ENCODE results near the gene PDLIM4. TPM values are rescaled to one million over a fixed set of nuclear protein-coding genes. Genes with fewer than 3 reads are reported as not detected.
A peak's percentile ranks its signal among the peaks of the same experiment; 100 is the strongest.

The PDLIM4 gene, protein sequence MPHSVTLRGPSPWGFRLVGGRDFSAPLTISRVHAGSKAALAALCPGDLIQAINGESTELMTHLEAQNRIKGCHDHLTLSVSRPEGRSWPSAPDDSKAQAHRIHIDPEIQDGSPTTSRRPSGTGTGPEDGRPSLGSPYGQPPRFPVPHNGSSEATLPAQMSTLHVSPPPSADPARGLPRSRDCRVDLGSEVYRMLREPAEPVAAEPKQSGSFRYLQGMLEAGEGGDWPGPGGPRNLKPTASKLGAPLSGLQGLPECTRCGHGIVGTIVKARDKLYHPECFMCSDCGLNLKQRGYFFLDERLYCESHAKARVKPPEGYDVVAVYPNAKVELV
- polyA plus RNA-seq (ENCODE audit: insufficient read depth in 1 of 5, insufficient read length in 5 of 5, low replicate concordance in 1 of 5): 10 to 100 TPM in 2 of 5 donors, 1 to 10 TPM in 3; 8.9 to 18.2 (median 10.0) TPM
- long read RNA-seq, donor 1, partial matches to known transcripts: 0 of 3 reads
- long read RNA-seq, donor 1, other reads (novel, unspliced or antisense): 0 of 3 reads
- long read RNA-seq, donor 2, transcript PDLIM4-201 (7 exons, 2,282 nt): major isoform, 5 of 7 reads
- long read RNA-seq, donor 2, partial matches to known transcripts: 0 of 7 reads
- long read RNA-seq, donor 2, other reads (novel, unspliced or antisense): 0 of 7 reads
- long read RNA-seq, donor 3, transcript PDLIM4-201 (7 exons, 2,282 nt): major isoform, 11 of 11 reads
- long read RNA-seq, donor 3, partial matches to known transcripts: 0 of 11 reads
- long read RNA-seq, donor 3, other reads (novel, unspliced or antisense): 0 of 11 reads
- long read RNA-seq, donor 4: 0 reads
- long read RNA-seq, donor 5, partial matches to known transcripts: 0 of 4 reads
- long read RNA-seq, donor 5, other reads (novel, unspliced or antisense): 0 of 4 reads
- long read RNA-seq, donor 6, transcript PDLIM4-201 (7 exons, 2,282 nt): major isoform, 5 of 5 reads
- long read RNA-seq, donor 6, partial matches to known transcripts: 0 of 5 reads
- long read RNA-seq, donor 6, other reads (novel, unspliced or antisense): 0 of 5 reads
- long read RNA-seq, donor 7, transcript PDLIM4-201 (7 exons, 2,282 nt): major isoform, 8 of 8 reads
- long read RNA-seq, donor 7, partial matches to known transcripts: 0 of 8 reads
- long read RNA-seq, donor 7, other reads (novel, unspliced or antisense): 0 of 8 reads
- long read RNA-seq, donor 8, partial matches to known transcripts: 0 of 5 reads
- long read RNA-seq, donor 8, other reads (novel, unspliced or antisense): 0 of 5 reads

GRCh38 chr5:132257131-132258101, at the start of gene PDLIM4:
Gene PDLIM4 (plus strand): TSS chr5:132257696. CDS start chr5:132257735, 39 bp downstream.
- peak; percentile 51 to 58 for DNase-seq

DNA sequence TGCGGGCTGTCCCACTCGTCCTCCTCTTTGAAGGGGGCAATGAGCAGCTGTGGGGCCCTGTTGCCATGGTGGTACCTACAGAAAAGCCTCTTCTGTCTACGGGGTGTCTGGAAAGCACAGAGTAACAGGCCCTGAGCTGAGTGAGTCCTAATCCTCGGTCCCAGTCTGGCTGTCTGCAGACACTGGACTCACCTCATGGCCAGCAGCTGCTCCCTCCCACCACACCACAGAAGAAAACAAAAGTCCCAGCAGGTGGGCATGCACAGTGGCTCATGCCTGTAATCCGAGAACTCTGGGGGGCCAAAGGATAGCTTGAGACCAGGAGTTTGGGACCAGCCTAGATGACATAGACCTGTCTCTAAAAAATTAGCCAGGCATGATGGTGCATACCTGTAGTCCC, 49.7 kb upstream of the PDLIM4 start:
- DNase-seq: no peak

- DNase-seq: no peak
These were observed 48.4 kb upstream of the PDLIM4 start for GRCh38 chr5:132209131-132209530.

DNA sequence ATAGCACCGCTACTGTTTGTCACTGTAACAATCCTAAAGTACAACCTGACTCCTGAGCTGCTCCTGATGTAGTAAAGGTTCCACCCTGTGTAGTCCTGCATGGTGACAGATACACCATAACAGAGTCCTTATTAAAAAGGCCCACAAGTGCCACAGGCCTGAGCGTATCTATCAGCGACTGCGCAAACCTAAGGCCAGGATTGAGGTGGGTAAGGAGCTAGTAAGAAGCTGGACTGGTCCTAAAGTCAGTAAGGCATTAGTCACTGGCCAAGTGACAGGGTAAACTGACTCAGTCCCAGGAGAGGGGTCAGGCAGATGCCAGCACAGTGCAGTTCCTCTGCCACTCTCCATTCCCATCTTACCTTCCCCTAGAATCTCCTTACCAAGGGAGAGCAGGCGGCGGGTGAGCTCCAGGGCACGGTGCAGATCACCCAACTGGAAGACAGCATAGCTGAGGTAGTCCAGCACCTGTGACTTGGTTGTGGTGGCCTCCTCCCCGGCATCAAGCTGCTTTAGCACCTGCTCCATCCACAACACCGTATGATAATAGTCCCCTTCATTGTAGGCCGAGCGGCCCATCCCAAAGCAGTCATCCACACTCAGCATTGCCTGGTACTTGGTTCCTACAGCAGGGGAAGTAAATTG, 47.5 kb upstream of the PDLIM4 start:
- DNase-seq: no peak

DNA sequence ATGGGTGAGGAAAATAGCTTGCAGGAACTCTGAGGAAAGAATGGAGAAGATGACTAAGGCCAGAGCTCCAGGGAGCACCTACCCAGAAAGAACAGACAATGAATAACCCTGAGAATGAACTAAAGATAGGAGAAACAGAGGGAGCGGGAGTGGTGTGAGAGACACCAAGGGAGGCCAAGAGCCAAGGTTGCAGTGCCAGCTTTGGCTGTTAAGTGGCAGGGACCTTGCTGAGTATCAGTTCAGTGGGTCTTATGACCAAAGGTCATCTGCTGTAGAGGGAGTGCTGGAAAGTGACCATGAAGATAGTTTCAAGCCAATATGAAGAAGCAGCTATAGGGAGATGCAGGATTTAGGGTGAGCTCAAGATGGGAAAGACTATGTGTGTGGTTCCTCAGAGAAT, 46.6 kb upstream of the PDLIM4 start:
- DNase-seq: no peak

DNA sequence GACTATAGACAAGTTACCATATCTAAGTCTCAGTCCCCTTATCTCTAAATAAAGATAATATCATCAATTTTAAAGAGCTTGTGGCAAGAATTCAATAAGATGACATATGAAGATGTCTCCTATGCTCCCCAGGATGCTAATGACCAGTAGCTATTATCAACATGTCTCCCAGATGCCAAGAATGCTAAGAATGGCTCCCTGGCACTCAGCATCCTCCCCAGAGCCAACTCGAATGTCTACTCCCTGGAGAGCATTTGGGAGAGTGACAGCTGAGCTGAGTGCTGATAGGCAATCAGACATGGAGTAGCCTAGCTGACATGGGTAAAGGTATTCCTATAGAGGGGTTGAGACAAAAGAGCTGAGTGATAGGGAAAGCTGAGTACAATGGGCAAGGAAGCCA, 45.7 kb upstream of the PDLIM4 start:
- no peak for DNase-seq

DNA sequence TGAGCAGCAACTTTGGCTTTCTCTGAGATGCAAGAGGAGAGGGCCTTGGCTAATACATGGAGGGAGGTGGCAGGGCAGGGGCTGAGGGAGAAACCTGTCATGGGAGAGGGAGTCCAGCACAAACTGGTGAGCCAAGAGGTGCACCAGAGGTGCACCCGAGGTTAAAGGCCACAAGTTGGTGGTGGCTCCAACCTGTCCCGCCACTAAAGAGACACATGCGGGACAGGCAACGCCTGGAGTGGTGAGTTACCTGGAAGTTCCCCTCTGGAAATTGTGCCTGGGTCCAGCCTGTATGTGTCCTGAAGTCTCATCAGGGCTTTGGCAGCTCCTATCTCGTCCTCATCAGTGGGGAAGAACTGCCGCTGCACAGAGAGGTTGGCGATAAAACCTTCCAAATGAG, 43.8 kb upstream of the PDLIM4 start:
- no peak for DNase-seq

GRCh38 chr5:132214491-132214890, 43.0 kb upstream of the PDLIM4 start:
- DNase-seq: no peak

DNA sequence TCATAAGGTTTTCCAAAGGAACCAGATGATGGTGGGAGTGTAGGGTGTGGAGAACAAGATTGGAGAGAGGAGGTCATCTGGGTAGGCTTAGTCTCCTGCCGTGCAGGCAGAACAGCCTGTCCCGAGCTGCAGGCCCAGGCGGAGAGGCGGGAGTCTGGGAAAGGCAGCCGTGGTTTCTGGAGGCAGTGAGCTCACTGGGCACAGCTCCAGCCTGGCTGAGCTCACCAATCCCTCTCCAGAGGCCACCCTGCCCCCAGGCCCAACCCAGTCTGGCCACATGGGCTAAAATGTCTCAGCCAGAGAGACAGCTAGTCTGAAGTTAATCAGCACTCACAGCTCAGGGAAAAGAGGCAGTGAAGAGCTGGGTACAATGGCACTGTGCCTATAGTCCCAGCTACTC, 42.2 kb upstream of the PDLIM4 start:
- DNase-seq: peak in 1 of 2 donors; percentile 46

DNA sequence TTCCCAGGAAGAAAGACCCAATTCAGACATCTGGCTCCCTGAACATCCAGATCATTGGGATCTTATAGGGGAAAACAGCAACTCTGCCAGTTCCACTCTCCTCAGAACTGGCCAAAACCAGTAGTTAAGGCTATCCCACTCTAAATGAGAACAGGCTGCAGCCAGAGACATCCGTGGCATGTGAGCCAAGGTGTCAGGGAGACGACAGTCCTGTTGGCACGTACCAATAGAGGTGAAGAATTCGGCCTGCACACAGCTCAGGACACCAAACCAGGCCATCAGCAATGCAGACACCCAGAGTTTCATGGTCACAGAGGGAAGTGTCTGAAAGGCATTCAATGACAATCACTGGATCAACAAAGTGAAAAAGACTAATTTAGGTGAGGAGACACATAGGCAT, 39.2 kb upstream of the PDLIM4 start:
- DNase-seq: no peak

DNA sequence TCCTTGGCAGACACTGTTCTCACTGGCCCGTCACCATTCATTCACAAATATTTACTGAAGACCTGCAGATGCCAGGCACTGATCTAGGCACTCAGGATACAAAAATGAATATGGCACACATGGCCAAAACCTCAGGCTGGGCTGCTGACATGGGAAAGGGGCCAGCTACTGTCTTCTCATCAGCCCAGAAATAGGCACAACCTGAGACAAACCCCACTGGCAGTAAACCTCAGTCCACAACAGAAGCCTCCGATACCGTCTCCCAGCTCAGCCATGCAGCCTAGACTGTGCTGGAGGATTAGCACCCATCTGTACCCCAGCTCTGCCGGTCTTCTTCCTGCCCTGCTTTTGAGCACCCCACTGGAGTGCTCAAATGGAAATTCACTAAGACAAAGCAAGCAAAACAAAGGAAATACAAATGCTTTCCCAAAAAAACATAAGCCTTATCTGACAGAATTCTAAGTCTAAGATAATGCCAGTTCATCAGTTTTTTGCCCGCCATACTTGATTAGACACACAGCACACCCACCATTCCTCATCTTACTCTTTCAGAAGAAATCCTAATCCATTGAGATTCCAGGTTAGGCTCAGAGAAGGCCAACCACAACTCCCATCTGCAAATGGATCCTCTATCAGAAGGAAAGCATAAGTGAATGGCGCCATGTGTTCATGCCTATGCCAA, 38.1 kb upstream of the PDLIM4 start:
- no peak for DNase-seq

DNA sequence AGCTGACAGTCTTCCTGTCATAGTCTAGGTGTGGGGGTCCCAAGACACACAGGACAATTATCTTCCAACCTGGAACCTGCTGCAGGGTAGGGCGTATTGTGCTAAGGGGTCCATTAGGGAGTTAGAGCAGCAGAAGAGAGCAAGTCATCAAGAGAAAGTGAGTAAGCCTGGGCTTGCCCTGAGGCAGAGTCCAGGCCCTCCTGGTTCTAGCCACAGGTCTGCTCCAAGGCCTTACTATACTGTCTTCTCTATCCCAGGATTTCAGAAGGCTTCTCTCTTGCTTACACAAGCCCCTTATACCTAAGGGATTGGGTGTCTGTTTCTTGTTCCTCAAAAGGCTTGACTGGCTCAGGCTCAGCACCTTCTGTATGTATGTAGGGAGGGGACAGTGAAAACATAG, 37.5 kb upstream of the PDLIM4 start:
- no peak for DNase-seq

DNA sequence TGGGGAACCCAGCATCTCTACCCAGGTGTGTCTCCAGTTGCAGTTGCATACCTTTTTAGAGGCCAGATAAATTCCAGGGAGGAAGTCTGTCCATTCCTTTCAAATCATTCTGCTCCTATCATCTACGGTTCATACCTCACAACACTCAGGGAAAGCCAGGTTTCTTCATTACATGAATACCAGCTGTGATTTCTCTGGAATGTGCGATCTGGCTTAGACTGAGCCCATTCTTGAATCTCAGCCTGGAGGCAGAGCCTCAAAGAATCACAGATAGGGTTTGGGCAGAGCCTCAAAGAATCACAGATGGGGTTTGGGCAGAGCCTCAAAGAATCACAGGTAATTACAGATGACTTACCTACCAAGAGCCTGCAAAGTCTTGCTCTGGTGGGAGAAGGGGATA, 37.0 kb upstream of the PDLIM4 start:
- no peak for DNase-seq

- DNase-seq: peak; percentile 81 to 87
These were observed 35.5 kb upstream of the PDLIM4 start for GRCh38 chr5:132221781-132222648.

DNA sequence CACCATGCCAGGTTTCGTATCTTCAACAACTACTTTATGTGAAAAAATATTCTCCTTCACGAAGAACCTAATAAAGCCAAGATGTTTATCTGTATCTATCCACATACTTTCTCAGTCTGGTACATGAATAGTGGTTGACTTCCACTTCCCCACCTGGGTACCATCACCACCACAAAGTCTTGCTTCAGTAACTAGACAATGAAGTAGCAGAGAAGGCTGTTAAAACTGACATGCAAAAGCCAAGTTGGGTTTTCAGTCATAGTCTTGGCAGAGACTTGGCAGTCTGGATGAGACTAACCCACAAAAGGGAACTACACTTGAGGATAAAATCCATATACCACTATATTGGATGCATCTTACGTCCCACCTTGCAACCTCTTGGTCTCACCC, 34.9 kb upstream of the PDLIM4 start:
- no peak for DNase-seq

- no peak for DNase-seq
These were observed 33.6 kb upstream of the PDLIM4 start for GRCh38 chr5:132223861-132224260.

DNA sequence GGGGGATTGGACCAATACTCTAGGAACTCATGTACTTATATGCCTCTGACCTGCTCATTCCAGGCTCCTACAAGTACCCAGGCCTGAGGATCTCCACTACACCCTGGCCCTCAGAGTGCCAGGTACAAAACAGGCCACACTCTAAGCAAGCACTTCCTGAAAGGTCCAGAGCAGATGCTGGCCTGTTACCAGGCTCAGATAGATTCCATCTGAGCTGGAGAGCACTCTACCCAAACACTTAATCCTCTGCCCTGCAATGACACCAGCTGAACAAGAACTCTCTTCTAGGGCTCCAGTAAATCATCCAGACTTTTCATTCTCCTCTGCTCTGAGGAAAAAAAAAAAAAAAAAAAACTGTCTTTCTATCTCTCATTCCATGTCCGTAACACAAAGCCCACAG, 32.8 kb upstream of the PDLIM4 start:
- DNase-seq: no peak

DNA sequence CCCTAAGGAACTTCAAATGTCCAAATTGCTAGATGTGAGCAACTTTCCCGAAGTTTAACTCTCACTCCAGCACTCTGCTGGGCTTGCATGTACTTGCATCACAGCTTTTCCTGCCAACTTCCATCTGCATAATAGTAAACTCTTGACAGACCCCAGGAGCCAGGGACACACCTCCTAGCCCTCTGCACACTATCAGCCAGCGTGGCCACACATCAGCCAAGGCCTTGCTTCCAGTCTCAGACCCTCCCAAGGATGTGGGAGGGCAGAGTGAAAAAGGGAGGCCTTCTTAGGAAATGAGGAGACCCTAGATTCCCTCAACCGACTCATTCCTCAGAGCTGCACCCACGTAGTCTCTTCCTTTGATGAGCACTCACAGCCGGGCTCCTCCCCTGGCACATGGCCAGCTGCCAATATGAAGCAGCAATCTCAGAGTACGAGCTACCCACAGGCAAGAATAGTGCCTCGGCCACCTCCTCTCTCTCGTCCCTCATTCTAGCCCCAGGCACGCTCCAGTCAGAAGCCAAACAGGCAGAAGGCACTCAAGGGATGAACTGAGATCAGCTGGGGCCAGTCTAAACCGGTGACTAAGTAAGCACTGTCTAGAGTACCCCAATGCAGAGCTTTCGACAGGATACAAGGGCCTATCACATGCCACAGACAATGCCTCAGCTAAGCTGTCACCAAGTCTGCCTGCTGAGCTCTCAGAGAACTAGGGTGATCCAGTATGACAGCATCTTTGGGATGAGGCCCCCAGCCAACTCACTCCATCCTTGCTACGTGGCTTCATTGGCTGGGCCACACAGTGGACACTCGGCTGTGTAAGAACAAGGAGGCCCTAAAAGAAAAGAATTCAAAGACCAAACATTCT, 32.1 kb upstream of the PDLIM4 start:
- DNase-seq: peak in 1 of 2 donors; percentile 56

Measured in right lung (tissue), 10 donors.